NCI-H345 treated with DMSO at 0.1 percent for 48 hours (cell line): ENCODE data around the gene ESYT1.
A peak's percentile ranks its signal among the peaks of the same experiment; 100 is the strongest.

Source experiments
- DNase-seq: peaks from one replicate; lab custom pipeline; 2025; ENCODE audit not compliant: unreplicated experiment; lab: John Stamatoyannopoulos, UW

Gene ESYT1

DNA sequence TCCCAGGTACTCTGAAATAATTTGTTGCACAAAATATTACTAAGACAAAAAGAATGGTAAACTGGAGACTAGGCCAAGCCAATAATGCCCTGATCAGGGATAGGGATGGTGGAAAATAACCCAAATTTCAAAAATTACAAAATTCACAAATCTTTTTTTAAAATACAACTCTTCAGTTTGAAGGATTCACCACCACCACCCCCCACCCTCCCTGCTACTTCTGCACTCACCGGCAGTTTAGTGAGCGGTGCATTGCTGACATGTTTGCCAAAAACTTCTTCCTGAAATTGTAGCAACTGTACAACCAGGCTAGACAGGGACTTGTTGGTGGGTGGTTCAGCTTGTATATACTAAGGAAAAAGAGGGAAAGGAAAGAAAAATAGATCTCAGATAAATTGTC lies 58.9 kb downstream of the ESYT1 start:
- no peak for DNase-seq

DNA sequence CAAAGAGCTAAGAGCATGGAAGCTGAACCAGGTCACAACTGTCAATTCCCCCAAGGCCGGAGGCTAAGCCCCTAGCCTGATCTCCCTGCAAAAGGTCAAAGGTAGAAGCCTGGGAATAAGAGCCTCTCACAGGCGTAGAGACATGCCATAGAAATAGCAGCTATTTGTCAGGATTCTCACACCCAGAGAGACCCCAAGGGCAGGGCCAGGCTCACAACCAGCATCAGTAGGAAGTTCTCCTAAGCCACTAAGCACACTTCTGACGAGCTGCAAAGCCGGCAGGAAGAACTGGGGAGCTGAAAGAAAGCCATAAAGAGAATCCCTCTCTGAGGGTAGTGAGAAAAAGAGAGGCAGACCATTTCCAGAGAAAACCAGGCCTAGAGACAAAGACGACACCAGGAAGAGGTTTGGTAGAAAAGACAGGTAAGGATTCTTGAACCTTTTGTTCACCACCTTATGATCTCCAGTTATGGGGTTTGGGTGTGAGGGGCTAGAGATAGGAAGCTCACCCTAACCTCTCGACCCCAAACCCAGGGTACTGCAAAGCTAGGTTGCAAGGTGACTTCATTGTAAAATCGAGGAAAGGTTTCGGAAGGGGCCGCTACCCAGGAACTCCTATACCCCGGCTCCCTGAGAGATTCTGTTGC lies 60.2 kb downstream of the ESYT1 start:
- DNase-seq, result no peak

DNA sequence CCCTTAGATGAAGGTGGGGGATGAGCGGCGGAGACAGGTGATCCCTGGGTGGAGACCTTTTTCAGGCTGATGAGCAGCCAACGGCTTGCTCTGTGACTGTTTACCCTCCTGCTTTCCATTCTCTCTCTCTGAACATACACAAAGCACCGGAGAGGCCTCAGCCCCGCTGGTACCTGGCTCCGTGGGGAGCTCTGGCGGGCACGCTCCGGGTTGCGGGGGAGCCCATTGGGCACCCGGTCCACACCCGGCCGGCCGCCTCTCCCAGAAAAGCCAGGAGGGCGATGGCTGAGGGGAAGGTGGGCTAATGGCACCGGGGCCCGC lies 60.7 kb downstream of the ESYT1 start:
- DNase-seq, result no peak

DNA sequence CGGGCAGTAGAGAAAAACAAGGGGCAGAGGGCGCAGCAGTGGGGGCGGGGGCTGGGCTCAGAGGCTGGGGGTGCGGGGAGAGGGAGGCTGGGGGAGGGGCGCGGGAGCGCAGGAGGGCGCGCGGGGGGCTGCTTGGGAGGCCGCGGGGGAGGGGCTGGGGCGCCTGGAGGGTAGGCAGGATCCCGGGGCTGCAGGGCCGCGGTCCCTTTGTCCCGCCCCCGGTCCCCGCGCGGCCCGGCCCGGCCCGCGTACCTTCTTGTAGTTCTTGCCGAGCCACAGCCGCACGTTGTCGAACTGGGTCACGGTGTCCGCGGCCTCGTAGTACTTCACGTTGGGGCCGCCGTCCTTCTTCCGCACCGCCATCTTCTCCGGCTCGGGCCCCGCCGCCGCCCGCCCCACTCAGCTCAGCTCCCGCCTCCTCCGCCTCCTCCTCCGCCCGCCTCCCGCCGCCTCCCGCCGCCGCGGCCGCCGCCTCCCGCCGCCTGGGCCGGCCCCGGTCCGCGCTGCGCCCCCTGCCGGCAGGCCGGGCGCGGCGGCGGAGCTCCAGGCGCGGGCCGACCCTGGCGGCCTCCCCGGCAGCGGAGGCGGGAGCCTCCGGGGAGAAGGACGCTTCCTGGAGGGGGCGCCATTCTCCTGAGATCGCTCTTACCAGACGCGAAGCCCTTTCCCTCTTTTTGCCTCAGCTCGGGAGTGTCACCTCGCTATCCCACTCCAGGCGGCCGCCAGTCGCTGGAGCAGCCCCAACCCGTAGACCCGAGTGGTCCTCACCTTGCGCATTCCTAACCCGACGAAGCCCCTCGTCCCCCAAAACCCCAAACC lies 61.2 kb downstream of the ESYT1 start, which contains the start of gene SMARCC2:
Gene SMARCC2 (minus strand): TSS at position 385 of the 819 bp plus-strand sequence. CDS start 22 bp downstream, at position 363.
- DNase-seq, result peak; percentile 69

DNA sequence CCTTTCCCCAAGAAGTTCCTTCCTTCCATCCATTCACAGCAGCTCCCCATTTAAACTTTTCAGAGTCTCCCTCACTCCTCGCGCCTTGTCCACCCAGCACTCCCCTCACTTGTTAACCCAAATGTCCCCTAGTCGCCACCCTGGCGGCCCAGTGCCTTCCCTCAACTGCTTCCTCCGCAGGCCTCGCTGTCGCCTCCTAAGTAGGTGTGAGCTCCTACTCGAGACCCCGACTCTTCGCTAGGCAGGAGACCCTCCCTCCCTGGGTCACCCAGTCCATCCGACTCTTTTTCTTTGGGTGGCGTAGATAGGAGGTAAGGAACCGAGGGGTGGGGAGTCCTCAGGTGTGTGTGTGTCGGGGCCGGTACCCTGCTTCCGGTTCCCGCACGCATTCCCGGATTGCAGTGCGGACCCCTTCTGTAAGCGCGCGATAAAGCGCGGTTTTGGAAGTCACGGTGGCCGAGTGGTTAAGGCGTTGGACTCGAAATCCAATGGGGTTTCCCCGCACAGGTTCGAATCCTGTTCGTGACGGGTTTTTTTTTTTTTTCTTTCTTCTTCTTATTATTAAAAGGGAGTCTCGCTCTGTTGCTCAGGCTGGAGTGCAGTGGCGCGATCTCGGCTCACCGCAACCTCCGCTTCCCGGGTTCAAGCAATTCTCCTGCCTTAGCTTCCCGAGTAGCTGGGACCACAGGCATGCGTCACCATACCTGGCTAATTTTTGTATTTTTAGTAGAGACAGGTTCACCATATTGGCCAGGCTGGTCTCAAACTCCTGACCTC lies 62.0 kb downstream of the ESYT1 start:
- peak; percentile 61 for DNase-seq

DNA sequence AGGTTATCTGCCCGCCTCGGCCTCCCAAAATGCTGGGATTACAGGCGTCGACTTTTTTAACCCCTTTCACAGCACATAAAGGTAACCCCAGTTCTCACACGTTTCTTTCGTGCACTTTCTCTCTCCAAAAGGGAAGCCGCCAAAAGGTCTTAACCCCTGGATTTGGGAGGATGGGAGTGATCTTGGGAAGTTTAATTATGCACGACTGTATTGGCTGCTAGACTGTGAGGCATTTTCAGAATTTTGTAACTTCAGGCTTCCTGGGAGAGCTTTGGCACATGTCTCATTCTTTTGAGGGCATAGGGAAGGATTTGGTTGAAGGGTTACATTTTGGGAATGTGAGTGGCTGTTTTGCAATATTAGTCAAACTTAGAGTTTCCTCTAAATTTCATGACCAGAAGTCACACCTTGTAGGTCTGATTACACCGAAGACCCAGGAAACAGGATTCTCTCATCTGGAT lies 62.7 kb downstream of the ESYT1 start:
- DNase-seq, result no peak

DNA sequence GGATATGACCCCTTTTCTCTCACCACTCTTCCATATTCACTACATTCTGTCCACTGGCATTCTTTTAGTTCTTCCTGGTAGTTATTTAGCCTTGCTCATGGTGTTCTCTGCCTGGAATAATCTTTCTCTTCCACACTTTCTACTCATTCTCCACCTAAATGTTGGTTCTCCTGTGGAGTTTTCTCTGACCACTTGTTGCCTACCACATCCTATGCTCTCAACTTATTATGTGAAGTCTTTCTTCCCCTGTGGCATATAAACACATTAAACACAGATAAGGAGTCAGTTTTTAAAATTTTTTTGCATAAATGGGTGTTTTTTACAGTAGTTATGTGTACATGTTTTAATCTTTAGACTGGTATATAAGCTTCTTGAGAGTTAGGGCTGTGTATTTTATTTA lies 64.5 kb downstream of the ESYT1 start:
- no peak for DNase-seq

DNA sequence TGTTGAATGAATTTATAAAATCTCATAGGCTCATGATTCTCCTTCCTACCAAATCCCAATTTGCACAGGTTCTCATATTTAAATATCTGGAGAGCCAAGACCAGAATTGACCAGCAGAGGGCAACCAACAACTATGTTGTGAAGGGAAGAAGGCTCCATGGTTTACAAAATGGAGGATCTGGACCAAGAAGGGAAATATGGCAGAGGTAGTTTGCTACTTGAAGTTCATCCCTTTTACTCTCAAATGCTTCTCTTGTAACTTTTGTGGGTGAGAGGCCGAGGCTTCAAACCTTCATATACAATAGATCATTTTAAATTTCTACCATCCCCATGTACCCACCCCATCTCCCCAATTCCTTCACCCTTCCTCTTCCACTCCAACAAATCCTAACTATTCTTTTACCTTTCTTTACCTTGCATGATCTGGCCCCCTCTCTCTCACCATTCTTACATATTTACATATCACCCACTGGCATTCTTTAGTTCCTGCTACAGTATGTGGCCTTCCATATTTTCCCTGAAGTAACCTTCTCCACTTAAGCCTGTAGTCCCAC lies 65.0 kb downstream of the ESYT1 start:
- peak; percentile 62 for DNase-seq
